AG08395 (cell line): ENCODE data around the gene ZWILCH.
"Not testable (repeated sequence)": the region's sequence is repeated elsewhere in the genome, so short reads cannot be mapped to it uniquely, and the experiment has no call there.

Experiments used
- DNase-seq: peaks from one replicate; pipeline ENCODE4 v3.0.0; 2012; ENCODE audit warnings: mixed read lengths, low spot score

ZWILCH gene

DNA sequence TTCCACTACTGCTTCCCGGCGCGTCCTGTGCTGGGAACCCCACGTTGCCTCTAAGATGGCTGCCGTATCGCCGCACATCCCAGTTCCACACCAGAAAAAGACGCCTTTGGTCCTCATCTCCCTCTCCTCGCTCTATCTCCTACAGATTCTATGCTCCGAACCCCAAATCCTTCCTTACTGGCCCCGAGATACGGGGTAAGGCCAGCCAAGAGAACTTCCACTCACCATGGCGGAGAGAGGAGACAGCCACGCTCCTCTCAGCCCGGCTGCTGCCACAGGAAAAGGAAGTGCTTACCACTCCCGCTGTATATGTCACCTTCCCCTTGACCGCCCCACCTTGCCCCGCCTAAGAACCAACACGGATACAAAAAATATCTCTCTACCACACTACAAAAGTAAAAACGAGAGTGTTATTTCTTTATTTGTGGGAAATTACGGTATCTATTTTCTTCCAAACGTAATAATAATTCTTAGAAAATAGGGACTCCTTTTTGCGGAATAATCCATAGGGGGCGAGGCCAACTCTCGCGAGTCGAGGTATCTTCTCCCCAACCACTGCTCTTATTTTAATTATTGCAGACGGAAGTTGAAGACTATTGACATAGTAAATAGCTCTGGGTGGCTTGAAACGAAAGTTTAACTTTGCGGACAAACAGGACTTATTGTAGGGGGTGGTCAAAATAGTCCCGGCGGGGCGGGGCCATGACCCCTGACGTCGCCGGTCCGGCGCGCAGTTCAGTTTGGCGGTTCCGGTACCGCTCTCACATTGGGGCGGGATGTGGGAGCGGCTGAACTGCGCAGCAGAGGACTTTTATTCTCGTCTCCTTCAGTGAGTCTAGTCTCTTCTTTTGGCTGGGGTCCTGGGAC, at the start of gene ZWILCH, which contains the start of gene RPL4:
Gene ZWILCH (plus strand): TSS at position 764 of the 867 bp plus-strand sequence. CDS start 13 bp downstream, at position 777.
Gene RPL4 (minus strand): TSS at position 293 of the 867 bp plus-strand sequence. CDS start 65 bp downstream, at position 228.
- DNase-seq = peak; percentile 87

DNA sequence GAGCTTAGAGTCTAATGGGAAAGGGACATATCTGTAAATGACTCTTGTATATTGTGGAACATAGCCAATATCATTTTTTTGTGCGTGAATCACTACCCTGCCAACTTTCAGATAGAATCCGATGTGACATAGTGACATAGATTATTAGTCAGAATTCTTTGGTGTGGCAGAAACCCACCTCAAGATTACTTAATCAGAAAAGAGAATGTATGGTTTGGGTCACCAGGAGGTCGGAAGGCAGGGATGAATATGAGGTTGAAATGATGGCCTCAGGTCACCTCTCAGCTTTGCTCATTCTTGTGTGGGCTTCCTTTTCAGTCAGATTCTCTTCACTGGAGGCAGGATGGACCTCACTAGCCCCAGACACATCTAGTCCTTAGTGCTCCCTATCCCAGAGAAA, 48.9 kb upstream of the ZWILCH start:
- DNase-seq = no peak

DNA sequence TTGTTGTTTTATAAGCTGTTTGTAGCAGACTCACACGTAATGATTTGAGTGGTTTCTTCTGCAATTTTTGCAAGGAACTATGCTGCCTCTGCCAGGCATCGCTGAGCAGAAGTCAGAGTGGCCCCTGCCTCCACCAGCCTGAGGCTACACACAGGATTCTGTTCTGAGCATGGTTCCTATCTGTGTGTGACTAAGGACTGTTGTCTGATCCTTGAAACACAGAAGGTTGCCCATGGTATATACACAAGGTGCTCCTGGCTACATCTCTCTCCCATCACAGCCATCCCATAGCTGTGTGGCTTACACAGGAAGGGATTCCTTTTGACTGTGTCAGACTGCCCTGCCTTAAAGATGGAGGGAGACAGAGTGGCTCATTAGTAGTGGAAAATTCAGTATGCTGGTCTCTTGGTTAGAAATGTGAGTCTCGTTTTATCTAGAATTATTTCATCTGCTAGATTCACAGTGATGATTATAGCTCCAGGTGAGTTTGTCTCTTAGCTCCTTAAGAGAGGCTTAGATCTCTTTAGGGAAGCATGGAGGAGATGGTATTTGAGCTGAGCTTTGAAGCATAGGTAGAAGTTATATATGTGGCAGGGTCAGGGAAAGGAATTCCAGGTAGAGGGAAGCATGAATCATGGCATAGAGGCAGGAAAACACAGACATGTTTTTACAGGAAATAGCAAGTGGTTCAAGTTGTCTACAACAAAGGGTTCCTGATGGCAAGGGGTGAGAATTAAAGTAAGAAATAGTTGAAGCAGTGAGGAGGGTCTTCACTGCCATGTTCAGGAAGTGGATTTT, 45.1 kb upstream of the ZWILCH start:
- DNase-seq = peak; percentile 55

DNA sequence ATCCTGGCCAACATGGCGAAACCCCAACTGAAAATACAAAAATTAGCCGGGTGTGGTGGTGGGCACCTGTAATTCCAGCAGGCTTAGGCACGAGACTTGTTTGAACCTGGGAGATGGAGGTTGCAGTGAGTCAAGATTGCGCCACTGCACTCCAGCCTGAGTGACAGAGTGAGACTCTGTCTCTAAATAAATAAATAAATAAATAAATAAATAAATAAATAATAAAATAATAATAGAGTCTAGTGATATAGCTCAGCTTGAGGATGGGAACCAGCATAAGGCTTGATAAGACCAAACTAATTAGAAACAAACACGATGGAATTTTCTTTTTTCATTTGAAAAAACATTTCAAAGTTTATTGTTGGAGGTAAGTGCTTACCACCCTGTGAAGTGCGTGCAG, 43.8 kb upstream of the ZWILCH start:
- DNase-seq = not testable (repeated sequence)

GRCh38 chr15:66461917-66462316, 43.2 kb upstream of the ZWILCH start:
- no peak for DNase-seq

- no peak for DNase-seq
Observed at GRCh38 chr15:66462627-66463026, 42.5 kb upstream of the ZWILCH start.

DNA sequence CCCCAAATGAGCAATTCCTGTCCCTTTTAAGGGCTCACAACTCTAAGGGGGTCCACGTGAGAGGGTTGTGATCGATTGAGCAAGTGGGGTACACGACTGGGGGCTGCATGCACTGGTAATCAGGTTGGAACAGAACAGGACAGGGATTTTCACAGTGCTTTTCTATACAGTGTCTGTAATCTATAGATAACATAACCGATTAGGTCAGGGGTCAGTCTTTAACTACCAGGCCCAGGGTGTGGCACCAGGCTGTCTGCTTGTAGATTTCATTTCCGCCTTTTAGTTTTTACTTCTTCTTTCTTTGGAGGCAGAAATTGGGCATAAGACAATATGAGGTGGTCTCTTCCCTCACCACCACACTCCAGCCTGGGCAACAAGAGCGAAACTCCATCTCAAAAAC, 39.8 kb upstream of the ZWILCH start:
- DNase-seq = not testable (repeated sequence)

GRCh38 chr15:66467162-66468040, 37.7 kb upstream of the ZWILCH start:
- not testable (repeated sequence) for DNase-seq

DNA sequence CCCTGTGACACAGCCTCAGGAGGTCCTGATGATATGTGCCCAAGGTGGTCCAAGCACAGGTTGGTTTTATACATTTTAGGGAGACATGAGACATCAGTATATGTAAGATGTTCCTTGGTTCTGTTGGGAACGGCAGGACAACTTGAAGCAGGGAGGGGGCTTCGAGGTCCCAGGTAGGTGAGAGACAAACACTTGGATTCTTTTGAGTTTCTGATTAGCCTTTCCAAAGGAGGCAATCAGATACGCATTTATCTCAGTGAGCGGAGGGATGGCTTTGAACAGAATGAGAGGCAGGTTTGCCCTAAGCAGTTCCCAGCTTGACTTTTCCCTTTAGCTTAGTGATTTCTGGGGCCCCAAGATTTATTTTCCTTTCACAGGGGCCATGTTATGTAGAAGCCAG, 34.3 kb upstream of the ZWILCH start:
- not testable (repeated sequence) for DNase-seq

DNA sequence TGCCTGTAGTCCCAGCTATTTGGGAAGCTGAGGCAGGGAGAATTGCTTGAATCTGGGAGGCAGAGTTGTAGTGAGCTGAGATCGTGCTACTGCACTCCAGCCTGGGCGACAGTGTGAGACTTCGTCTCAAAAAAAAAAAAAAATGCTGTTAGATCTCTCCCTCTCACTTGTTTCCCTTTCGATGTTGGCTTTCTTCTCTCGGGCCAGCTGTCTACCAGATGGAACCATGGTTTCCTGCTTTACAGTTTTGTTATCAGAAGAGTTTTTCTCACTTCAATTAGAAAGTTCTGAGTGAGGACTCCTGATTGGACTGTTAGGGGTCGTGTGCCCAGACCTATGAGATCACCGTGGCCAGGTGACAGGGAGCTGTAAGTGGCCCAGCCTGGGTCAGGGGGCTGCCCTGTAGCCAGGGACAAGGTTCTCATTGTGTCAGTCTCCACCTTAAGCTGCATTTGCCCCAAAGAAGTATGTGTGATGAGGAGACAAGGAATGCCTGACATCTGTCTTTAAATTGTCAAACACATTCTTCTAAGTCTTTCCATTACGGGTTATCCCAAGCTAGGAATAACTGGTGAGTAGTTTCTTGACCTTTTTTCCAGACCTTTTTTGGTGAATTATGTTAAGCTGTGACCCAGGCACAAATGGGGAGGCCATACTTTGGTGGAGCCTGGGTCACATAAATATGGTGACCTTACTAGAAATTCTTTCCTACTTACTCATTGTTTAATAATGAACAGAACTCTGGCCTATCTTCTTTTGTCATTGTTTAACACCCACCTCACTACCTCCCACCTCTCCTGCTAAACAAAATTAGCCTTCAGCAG, 32.7 kb upstream of the ZWILCH start:
- DNase-seq = peak; percentile 55

- DNase-seq = no peak
Observed at GRCh38 chr15:66474135-66474534, 31.0 kb upstream of the ZWILCH start.

- DNase-seq = no peak
Observed at GRCh38 chr15:66474963-66475362, 30.2 kb upstream of the ZWILCH start.

- no peak for DNase-seq
Observed at GRCh38 chr15:66476535-66476934, 28.6 kb upstream of the ZWILCH start.

GRCh38 chr15:66477011-66477410, 28.1 kb upstream of the ZWILCH start:
- DNase-seq = no peak

GRCh38 chr15:66480267-66480666, 24.9 kb upstream of the ZWILCH start:
- no peak for DNase-seq

DNA sequence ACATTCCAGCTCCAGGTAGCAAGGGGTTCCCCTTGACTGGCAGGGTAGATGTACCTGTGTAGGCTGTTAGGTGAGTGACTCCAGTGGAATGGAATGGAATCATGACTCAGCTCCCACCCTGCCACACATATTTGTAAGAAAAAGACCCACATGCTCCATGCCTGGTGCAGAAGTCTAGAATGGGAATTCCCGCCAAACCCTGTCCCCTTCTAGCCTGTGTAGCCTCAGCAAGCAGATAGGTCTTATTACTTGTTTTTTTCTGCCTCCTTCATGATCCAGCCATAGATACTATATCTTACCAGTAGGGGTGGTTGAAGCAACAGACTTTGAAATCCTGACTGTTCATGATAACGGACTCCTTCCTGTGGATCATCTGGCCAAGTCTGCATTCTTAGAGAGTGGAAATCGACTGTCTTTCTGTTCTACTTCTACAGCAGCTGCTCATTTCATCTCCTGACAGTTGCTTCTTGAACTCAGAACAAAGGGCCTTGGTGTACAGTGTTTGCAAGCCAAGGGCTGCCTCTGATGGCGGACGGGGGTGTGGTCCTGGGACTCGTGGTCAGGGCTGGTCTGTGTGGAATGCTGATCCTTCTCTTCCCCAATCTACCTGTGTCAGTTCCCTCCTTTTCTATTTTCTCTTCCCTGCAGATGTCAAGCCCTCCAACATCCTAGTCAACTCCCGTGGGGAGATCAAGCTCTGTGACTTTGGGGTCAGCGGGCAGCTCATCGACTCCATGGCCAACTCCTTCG, 23.8 kb upstream of the ZWILCH start:
- DNase-seq = no peak

DNA sequence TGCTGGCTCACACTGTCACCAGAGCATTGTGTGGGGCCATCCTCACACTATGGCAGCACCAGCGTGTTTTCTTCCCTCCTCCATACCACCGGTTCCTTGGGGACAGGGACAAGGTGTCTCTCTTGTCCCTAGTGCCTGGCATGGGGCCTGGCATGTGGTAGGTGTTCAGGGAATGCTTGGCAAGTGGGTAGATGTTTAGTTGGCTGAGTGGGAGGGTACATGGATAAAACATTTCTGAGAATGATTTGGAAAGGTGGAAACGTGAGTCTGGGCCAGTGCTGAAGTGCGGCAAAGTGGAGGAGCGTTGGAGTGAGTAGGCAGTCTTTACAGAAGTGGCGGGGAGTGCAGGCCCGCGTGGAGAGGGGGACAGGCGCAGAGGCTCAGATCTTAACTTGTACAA, 22.6 kb upstream of the ZWILCH start:
- no peak for DNase-seq

GRCh38 chr15:66483131-66483566, 22.0 kb upstream of the ZWILCH start:
- peak; percentile 52 for DNase-seq

- DNase-seq = no peak
Observed at GRCh38 chr15:66484539-66485112, 20.5 kb upstream of the ZWILCH start.

DNA sequence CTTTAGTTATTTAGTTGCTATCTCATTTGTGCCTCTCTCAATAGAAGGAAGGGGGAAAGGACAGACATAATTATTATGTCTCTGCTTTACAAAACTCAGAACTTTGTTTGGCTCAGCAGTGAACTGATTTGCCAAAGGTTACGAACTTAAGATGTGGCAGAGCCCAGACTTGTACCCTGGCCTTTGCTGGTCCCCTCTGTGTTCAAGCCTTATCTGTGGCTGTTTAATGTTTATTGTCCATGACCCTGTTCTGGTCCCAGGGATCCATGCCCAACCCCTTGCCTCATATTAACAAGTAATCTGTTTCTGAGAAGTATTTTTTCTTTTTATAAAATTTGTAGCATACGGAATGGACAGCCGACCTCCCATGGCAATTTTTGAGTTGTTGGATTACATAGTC, 18.2 kb upstream of the ZWILCH start:
- no peak for DNase-seq
